ENCODE results near the gene MACROD1. TPM values are rescaled to one million over a fixed set of nuclear protein-coding genes. Genes with fewer than 3 reads are reported as not detected.

The MACROD1 gene
- total and polyA plus RNA-seq, 12 donors = 5.5 to 62.9 (median 26.8) TPM

DNA sequence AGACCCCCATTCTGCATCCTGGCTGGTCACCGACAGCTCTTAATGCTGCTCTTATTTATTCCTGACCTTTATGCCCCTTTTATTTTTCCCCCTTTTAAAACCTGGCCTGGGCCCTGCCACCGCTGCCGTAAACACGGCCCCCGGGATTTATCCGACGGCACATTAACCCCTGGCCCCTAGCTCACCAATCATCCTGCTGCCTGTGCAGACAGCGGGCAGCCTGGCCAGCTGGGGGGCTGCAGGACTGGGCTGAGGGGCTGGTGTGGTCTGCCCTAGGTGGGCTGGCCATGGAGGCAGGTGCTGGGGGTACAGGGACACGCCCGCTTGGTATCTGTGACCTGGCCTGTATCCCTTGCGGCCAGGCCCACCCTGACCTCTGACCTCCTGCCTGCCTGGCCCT, 151.6 kb downstream of the MACROD1 start:
- no peak overlapping the region for H3K4me3 ChIP-seq
- DNase-seq = no peak
- no peak overlapping the region for H3K27ac ChIP-seq
- H3K36me3 ChIP-seq (replicated peaks in 1 of 2) = no peaks in the 10 kb centered on the region
- intact Hi-C loops (cut with DNase I) = no loop called here
- H3K27me3 ChIP-seq = no peaks in the 10 kb centered on the region
- 87 to 96% (median 90%) methylated on average over 8 to 11 of the region's 11 CpGs for WGBS, 4 donors
- H3K4me1 ChIP-seq (replicated peaks in 1 of 2) = peaks cover 3 to 4% of the 10 kb centered on the region in 2 donors
- TF ChIP-seq, protein P1, sequence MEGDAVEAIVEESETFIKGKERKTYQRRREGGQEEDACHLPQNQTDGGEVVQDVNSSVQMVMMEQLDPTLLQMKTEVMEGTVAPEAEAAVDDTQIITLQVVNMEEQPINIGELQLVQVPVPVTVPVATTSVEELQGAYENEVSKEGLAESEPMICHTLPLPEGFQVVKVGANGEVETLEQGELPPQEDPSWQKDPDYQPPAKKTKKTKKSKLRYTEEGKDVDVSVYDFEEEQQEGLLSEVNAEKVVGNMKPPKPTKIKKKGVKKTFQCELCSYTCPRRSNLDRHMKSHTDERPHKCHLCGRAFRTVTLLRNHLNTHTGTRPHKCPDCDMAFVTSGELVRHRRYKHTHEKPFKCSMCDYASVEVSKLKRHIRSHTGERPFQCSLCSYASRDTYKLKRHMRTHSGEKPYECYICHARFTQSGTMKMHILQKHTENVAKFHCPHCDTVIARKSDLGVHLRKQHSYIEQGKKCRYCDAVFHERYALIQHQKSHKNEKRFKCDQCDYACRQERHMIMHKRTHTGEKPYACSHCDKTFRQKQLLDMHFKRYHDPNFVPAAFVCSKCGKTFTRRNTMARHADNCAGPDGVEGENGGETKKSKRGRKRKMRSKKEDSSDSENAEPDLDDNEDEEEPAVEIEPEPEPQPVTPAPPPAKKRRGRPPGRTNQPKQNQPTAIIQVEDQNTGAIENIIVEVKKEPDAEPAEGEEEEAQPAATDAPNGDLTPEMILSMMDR (IDR thresholded peaks at IDR 0.05) = no peak
- no peak for TF ChIP-seq POLR2A (IDR thresholded peaks at IDR 0.05)
- no peaks in the 10 kb centered on the region for H3K9me3 ChIP-seq (replicated peaks in 1 of 3)

DNA sequence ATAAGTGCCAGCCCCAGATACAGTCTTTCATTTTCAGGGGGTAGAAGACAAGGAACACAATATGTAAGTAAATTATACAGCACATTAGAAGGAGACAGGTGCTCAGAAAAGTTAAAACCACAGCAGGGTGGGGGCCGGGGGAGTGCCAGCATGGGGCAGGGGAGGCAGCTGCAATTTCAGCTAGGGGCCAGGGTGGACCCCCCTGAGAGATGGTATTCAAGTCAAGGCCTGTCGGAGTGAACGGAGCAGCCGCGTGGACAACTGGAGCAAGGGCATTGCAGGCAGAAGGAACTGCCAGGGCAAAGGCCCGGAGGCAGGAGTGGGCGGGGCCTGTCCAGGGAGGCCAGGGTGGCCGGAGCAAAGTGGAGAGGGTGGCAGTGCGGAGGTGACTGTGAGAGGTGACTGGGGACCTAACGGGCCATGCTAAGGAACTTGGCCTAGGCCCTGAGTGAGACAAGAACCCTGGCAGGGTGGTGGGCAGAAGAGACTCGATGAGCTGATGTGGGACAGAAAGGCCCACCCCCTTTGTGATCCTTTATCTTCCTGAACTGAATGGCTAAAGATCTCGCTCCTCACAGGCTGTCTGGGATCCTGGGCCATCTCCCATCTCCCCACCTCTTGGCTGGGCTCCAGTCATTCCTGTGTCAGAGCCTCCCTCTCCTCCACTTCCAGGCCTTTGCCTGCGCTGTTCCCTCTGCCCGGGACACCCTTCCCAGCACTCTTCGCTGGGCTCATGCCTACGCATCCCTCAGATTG, 152.6 kb downstream of the MACROD1 start:
- H3K27ac ChIP-seq = no peak overlapping the region
- DNase-seq = no peak
- H3K4me3 ChIP-seq = no peak overlapping the region
- intact Hi-C loops (cut with DNase I) = no loop called here
- no peaks in the 10 kb centered on the region for H3K36me3 ChIP-seq (replicated peaks in 1 of 2)
- WGBS, 4 donors = 90 to 94% (median 91%) methylated on average over 16 of the region's 16 CpGs
- H3K9me3 ChIP-seq (replicated peaks in 1 of 3) = no peaks in the 10 kb centered on the region
- TF ChIP-seq, protein P1 (IDR thresholded peaks at IDR 0.05) = no peak
- TF ChIP-seq POLR2A (IDR thresholded peaks at IDR 0.05) = no peak
- no peaks in the 10 kb centered on the region for H3K27me3 ChIP-seq
- peaks cover 0 to under 1% of the 10 kb centered on the region in 2 donors for H3K4me1 ChIP-seq (replicated peaks in 1 of 2)

DNA sequence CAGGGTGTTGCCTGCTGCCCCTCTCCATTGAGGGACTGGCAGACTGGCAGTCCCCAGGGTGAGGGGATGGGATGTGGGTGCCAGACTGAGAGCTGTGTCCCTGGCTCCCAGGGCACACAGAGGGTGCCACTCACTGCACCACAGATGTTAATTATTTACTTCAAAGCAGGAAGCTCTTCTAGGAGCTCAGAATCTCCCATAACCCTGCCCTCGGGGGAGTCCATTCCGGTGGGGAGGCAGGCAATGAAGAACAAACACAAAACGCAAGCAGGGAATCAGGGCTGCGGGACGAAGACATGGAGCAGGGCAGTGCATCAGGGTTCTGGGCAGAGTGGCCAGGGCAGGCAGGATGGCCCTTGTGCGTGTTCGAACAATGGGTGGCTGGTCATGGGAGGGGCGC, 154.5 kb downstream of the MACROD1 start:
- Histone ChIP-seq H3K27ac (no peak overlapping the region), H3K4me3 (no peak overlapping the region), H3K36me3 (replicated peaks in 1 of 2) (no peaks in the 10 kb centered on the region), H3K27me3 (no peaks in the 10 kb centered on the region), H3K9me3 (replicated peaks in 1 of 3) (no peaks in the 10 kb centered on the region), H3K4me1 (replicated peaks in 1 of 2) (peaks cover 12 to 15% of the 10 kb centered on the region in 2 donors)
- 94 to 98% (median 95%) methylated on average over 8 of the region's 8 CpGs for WGBS, 4 donors
- intact Hi-C loops (cut with DNase I) = no loop called here
- no peak for DNase-seq
- TF ChIP-seq POLR2A (IDR thresholded peaks at IDR 0.05) = no peak
- TF ChIP-seq, protein P1 (IDR thresholded peaks at IDR 0.05) = no peak

DNA sequence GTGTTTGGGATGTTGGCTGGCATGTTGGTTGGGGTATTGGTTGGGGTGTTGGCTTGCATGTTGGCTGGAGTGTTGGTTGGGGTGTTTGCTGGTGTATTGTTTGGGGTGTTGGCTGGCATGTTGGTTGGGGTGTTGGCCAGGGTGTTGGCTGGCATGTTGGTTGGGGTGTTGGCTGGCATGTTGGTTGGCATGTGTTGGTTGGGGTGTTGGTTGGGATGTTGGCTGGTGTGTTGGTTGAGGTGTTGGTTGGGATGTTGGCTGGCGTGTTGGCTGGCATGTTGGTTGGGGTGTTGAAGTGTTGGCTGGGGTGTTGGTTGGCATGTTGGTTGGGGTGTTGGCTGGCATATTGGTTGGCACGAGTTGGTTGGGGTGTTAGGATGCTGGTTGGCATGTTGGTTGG, 155.1 kb downstream of the MACROD1 start:
- no peak overlapping the region for H3K4me3 ChIP-seq
- intact Hi-C loops (cut with DNase I) = no loop called here
- no peaks in the 10 kb centered on the region for H3K9me3 ChIP-seq (replicated peaks in 1 of 3)
- no peaks in the 10 kb centered on the region for H3K27me3 ChIP-seq
- H3K27ac ChIP-seq = no peak overlapping the region
- H3K4me1 ChIP-seq (replicated peaks in 1 of 2) = peaks cover 12 to 15% of the 10 kb centered on the region in 2 donors
- DNase-seq = no peak
- no peak for TF ChIP-seq POLR2A (IDR thresholded peaks at IDR 0.05)
- TF ChIP-seq, protein P1 (IDR thresholded peaks at IDR 0.05) = no peak
- no peaks in the 10 kb centered on the region for H3K36me3 ChIP-seq (replicated peaks in 1 of 2)
- WGBS, 4 donors = 82 to 100% (median 100%) methylated on average over 2 of the region's 2 CpGs

Data from adrenal gland (tissue), 12 donors.